KG1 (cell line): ENCODE results near the gene MAP7D2.
"Not testable (repeated sequence)": the region's sequence is repeated elsewhere in the genome, so short reads cannot be mapped to it uniquely, and the experiment has no call there.

Source experiments
- DNase-seq: peaks from one replicate; lab custom pipeline; 2025; lab: John Stamatoyannopoulos, UW

Gene MAP7D2

DNA sequence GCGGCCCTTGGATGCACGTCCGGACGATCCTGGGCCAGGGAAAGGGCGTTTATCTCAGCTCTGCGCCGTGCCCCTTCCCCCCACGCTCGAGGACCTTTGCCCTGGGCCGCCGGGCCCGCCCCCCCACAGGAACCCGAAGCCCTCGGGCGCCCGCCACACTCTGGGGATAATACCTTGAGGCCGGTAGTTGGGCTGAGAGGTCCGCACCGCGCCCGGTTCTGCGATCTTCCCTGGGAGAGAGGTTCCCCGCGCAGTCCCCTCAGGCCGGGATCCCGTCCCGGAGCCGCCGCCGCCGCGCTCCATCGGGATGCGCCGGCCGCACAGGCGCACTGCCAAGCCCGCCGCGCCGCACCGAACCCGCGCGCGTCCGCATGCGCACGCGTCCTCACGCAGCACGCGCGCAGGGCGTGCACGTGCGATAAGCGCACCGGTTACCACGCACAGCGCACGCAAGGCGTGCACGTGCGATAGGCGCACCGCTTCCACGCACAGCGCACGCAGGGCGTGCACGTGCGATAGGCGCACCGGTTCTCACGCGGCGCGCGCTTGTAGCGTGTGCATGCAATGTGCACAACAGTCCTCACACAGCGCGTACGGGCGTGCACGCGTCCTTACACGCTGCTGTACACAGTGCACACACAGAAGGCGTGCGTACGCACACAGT lies at the start of gene MAP7D2:
Gene MAP7D2, minus strand, starts transcription at position 331 of the 664 bp plus-strand sequence. Its CDS starts 28 bp downstream, at position 303.
- DNase-seq, result no peak

DNA sequence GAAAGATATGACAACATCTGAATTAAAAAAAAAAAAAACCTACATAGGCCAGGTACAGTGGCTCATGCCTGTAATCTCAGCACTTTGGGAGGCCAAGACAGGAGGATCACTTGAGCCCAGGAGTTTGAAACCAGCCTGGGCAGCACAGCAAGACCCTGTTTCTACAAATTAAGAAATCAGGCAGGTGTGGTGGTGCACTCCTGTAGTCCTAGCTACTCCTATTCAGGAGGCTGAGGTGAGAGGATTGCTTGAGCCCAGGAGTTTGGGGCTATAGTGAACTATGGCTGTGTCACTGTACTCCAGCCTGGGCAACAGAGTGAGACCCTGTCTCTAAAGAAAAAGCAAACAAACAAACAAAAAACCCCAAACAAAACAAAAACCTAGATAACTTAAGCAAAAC lies 45.8 kb upstream of the MAP7D2 start:
- not testable (repeated sequence) for DNase-seq

DNA sequence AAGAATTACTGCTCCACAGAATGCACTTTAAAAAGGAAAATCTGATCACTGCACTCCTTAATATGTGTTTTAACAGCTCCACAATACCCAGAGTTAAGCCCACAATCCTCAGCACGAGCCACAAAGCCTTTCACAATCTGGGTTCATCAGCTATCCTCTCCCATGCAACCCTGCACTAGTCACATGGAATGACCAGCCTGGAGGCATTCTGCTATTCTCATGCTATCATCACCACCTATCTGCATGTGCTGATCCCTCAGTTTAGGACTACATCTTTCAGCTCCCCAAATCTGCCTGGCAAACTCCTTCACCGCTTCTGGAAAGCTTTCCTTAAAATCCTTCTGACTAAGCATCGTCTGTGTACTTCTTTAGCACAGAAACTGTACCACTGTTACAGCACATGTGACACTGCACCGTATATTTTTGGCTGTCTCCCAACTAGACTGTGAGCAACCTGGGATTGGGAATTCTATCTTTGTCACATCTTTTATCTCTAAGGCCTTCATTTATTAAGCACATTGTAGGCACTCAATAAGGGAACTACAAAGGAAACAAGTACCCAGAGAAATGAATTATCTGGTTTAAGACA lies 43.2 kb upstream of the MAP7D2 start:
- no peak for DNase-seq

DNA sequence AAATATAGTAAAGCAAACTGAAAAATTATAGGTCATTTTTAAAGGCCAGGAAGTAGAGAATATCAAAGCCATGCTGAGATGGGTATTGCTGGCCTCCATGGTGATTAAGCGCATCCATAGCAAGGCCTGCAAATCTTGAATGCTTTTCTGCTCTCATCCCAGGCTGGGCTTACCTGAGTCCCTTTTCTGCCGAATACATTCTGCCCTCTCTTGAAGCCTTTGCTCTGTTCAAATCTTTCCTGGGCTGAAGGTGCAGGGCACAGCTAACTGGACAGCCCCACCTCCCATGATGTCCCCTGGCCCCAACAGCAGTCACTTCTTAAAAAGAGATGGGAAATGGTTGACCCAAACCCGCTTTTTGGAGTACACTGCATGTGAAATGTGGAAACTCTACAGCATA lies 35.0 kb upstream of the MAP7D2 start:
- DNase-seq, result no peak

DNA sequence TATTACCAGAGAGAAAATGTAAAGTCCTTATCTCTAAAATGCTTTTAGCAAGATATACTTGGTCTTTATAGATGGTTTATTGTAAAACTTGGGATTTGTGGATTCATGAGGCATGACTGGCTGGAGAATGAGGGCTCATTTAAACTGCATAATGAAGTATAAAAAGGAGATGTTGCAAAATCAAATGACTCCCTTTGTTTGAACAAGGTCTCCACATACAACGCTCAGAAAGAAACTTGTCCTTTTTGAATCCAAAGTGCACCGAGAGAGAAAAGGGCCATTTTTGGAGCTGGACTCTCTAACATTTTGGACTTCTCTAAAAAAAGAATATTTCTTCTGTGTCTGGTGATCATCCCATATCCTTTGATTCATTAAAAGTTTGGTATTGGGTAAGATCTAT lies 32.6 kb upstream of the MAP7D2 start:
- no peak for DNase-seq

DNA sequence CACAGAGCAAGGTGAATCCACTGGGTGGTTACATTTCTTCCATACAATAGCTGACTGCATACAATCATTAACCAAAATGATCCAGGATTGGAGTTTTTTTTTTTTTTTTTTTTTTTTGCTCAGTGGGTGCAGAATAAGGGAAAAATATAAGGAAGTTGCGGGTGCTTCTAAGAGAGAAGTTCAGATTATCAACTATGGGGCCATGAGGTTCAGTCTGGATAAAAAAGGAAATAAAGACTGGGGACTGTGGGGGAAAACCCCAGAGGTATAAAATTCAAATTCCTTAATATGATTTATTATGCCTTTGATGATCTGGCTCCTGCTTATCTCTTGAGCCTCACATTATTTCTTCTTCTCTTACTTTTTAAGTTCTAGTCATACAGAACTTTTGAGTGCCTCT lies 30.9 kb upstream of the MAP7D2 start:
- no peak for DNase-seq

DNA sequence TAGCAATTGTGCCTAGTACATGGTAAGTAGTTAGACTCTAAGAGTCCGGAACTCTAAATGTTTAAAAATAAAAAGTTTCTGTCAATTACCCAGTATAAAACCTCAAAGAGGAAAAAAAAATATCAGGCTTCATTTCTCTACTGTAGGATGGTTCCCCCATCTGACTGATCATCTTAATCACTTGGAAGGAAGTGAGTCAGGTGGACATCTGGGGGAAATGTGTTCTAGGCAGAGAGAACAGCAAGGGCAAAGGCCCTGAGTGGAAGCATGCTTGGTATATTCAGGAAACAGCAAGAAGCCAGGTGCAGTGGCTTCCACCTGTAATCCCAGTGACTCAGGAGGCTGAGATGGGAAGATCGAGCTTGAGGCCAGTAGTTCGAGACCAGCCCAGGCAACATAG lies 27.8 kb upstream of the MAP7D2 start:
- peak; percentile 1 for DNase-seq

DNA sequence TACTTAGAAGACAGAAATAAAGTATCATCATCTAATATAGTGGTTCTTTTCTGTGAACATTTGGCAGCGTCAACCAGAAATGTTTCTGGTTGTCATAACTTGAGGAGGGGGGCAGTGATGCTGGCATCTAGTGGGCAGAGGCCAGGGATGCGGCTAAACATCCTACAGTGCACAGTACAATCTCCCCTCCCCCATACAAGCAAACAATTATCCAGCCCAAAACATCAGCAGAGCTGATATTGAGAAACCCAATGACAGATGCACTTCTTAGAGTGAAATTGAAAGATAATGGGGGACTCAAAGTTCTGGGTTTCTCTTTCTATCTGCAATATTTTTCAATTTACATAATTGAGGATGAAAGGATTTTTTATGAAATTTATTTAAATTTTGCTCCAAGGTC lies 26.9 kb upstream of the MAP7D2 start:
- no peak for DNase-seq

DNA sequence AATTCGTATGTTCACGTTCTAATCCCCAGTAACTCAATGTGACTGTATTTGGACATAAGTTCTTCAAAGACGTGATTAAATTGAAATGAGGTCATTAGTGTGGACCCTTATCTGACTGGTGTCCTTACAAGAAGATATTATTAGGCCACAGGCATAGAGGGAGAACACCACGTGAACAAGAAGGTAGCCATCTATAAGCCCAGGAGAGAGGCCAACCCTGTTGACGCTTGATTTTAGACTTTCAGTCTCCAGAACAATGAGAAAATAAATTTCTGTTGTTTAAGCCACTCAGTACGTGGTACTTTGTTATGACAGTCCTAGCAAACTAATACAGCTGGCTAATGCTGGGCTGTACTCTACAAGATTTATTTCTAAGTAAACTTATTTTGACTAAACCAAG lies 26.4 kb upstream of the MAP7D2 start:
- no peak for DNase-seq

DNA sequence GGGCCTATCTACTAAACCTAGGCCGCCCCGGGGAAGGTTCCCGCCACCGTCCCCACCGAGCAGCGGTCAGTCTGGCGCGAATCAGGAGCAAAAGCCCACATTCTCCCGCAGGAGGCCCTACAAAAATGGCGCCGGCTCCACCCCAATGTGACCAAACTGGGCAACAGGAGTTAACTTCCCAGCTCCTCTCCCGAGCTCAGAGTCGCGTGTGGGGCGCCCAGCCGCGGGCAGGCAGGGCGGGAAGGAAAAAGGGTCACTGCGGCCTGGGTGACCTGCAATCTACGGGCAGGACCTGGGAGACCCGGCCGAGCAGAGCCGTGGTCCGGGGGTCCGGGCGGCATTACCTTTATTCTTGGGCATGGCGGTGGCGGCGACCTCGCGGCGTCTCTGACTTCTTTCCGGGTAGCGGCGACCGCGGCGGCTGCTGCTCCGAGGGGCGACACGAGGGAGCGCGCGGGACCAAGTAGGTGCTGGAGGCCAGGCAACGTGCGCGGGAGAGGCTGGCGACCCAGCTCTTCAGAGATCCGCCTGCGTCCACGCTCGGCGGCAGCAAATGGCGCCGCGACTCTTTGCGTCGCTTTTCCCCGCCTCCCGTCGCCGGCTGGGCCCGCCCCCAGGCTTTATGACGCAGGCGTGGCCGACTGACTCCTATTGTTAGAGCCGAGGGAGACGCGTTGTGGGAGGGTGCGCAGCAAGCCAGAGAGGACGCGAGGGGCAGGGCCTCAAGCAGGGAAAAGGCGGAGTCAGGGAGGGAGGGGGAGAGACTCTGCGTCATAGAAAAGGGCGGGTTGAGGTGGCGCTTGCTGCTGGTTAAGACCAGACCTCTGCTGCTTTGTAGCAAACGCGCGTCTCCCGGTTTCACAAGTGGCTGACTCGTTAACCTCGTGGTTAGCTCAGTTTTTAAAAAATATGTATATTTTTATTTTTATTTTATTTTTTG lies 24.8 kb upstream of the MAP7D2 start, which contains the start of gene EIF1AX:
Gene EIF1AX, minus strand, starts transcription at position 558 of the 940 bp plus-strand sequence. Its CDS starts 198 bp downstream, at position 360.
- DNase-seq, result peak; percentile 85

DNA sequence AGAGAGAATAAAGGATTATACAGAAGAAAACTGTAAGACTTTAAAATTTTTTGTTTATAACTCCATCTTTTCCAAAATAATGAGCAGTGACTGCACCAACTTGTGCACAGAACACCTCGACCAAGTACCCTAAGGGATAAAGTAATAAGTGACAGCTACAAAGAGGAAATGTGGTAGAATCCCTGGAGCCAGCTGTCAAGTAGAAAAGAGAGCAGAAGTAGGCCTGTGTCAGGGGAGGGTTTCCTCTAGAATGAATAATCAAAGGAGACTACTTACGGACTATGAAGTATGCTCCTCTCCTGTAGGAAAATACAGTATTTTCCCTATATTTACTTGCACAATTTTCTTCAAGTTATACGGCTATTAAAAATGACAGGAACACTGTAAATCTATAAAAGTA lies 23.7 kb upstream of the MAP7D2 start:
- DNase-seq, result no peak

DNA sequence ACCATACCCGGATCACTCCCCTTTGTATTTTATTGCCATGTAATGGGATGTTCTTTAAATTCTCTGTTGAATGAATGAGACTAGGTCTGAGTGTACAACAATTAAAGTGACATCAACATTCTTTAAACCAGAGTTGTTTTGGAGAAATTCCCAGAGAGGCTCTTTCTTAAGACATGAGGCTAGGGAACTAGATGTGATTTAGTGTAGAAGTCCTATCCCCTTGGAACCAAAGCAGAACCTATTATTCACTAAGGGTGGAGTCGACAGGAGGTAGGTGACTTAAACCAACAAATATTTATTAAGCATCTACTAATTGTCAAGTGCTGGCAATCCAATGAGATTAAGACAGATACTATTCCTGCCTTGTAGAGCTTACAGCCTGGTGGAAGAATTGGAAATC lies 23.3 kb upstream of the MAP7D2 start:
- no peak for DNase-seq

DNA sequence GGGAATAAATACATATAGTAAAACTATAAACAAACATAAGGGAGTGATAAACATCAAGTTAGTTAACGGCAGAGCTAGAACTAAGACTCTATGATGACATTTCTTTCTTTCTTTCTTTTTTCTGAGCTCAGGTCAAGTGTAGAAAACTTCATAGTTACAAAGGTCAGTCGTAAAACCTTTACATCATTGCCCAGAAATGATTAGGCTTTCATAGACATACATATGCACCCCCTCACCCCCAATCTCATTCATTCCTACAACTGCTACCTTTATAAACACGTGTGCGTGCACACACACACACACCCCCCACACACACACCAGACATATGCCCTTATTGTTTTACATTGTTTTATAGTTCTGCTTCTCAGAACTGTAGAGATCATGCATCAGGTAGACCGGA lies 19.2 kb upstream of the MAP7D2 start:
- no peak for DNase-seq

DNA sequence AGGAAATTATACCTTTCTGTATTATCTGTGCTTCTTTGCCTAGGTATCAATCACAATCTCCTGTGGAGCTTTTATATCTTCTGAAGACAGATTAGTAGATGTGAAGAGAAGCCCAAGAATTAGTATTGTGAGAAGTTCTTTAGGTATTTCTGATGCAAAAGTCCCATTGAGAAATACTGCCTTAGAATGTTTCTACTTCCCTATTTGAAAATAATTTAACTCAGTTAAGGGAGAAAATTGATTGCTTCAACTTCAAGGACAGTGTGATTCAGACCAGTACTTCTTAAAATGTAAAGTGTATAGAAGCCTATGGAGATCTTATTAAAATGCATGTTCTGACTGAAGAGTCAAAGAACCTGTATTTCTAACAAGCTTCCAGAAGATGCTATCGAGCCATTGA lies 16.0 kb upstream of the MAP7D2 start:
- no peak for DNase-seq

DNA sequence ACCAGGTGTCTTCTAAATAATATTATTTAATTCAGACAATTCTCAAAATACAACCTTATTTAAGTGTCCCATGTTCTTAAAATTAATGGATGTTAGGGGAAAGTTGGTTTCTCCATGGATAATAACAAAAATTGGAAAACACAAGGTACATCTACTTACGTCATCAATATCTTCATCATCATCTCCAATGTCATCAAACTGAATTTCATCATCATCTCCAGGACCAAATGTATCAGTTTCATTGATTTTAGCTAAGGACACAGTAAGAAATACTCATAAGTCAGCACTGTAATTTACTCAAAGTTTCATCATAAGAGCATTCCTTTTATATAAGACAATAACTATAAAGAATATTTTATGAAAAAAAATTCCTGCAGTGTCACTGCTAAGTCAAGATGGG lies 13.7 kb upstream of the MAP7D2 start:
- DNase-seq, result no peak

DNA sequence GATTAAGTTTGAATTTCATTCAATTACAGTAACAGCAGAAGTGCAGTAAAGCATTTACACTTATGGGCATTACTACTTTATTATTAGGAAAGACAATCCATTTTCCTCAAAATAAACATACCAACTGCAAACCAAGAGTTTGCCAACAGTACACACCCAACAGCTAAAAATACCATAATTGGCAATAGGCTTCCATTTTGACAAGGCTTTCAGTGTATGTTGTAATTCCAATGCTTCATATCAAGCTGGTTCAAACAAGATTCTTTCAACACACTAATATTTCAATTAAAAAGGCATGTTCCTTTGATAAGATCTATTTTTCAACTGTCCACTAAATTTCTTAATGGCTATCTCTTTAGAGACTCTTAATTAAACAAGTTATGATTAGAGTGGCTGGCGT lies 12.8 kb upstream of the MAP7D2 start:
- DNase-seq, result no peak

DNA sequence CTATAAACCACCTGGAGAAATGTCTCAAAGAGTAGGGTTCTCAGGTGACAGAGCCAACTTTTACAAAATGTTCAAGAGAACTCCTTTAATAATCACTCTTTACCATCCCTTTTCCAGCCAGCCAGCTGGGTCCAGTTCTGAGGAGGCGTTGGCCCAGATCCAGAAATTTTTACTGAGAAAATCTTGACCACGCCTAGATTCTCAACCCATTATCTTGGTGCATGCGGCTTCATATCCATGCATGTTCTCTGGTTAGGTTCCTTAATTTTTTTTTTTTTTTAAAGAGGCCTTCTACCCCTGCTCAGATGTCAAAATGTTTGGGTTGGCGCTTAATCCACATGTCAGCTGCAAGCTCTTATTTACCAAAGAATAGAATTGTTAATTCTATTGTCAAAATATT lies 12.0 kb upstream of the MAP7D2 start:
- DNase-seq, result no peak

DNA sequence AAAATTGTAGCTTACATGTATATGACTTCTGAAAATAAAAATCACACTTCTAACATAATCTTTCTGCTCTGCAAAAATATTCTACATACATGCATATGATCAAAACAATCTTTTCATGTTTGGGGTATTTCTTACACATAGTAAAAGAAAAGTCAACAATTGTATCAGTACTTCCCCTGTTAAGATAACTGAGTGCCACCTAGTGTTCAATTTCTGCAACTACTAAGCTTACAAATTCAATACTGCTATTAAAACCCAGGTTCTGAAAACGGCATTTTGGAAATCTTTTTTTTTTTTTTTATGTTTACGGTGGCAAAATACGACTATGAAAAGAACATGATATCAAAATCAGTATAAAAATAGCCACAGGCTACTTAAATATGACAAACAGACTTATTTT lies 10.7 kb upstream of the MAP7D2 start:
- not testable (repeated sequence) for DNase-seq

DNA sequence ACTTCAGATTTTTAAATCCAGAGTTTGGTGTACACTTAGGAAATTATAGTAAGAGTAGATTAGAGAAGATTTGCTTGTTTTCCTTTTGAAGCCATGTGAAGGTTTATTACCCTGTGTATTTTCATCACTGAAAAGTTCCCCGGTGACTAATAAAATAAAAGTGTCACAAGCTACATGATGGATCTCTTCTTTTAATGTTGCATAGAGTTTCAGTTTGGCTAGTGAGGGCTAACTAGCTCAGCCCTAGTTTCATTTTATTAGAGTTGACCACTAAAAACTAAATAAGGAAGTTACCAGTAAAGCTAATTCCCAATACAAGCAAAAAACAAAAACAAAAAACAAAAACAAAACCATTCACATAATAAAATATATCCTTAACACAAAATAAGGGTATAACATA lies 10.1 kb upstream of the MAP7D2 start:
- DNase-seq, result not testable (repeated sequence)

DNA sequence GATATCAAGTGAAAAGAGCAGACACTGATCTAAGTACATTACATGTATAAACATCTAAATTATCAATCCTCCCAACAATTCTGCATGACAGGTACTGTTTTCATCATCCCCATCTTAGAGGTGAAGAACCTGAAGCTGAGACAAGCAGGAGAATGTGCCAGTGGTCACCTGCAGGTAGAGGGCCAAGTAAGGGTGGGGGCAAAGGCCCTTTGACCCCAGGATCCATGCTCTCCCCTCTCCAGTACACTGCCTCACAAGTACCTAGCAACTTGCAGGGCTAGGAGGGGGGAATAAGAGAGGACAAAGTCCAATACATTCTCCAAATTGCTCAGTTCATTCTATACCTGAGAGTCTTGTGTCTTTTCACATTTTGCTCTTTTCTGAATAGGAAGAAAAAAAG lies 8.3 kb upstream of the MAP7D2 start:
- no peak for DNase-seq

DNA sequence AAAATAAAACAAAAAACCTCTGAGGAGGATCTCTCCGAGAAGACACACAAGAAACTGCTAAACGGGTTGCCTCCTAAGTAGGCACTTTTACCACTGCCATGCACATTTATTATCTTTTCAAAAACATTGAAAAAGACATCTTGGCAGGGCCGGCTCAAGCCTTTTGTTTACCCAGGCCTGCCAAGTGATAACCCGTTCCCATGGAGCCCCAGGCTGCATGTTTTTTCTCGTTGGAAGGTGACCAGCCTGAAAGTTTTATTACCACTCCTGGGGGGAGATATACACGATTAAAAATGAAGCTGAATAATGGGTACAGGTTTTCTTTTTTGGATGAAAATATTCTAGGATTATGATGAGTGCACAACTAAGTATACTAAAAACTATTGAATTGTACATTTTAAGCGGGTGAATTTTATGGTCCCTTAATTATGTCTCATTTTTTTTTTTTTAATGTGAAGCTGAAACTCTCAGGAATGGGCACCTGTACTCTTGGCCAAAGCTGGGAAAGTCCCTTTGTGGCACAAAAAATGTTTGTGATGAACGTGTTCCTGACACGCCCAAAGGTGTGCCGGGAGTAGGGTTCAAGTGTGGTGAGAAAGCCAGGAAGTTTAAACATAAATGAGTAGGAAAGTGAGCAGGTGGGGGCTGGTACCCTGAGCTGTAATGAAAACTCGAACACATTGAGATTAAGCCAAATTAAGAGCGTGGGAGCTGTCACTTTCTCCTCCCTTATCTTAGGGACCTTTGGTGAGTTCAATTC lies 1.5 kb upstream of the MAP7D2 start:
- DNase-seq, result no peak

DNA sequence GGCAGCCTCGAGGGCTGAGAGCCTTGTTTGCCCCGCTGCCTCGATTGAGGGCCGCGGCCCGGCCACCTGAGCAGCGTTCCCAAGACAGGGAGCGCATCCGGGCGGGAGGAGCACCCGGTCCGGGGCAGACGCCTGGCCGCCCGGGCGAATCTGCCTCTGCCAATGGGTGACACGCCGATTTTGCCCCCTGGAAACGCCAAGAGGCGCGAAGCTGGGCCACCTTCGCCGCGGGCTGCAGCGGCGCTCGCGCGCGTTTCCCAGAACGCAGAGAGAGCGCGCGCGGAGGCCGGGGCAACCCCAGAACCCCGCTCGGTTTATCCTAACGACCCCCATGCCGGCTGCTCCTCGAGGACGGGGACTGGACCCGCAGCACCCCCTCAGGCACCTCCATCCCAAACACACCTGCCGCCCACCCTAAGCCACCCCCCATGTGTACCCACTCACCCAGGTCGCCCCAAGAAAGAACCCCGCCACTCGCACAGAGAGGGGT lies 575 bp downstream of the MAP7D2 start:
- no peak for DNase-seq
